Stomach (tissue), 4 donors: Measurements from ENCODE around the gene EMILIN1.

Experiments
- CTCF ChIP-seq, 7 experiments: fragments of 450-650 bp in 4 of 7; fragments of 200-600 bp in 3 of 7; sonication (generic) in 3 of 7; IDR thresholded peaks; one replicate each; pipeline ENCODE4 v1.5.1; 2016 to 2019; ENCODE audit warnings: antibody characterized with exemption in 7 of 7, control low read depth in 2 of 7, mild to moderate bottlenecking in 1 of 7
- EP300 ChIP-seq: sonication (generic); formaldehyde crosslinking; IDR thresholded peaks from one replicate; pipeline ENCODE4 v1.6.1; 2017; ENCODE audit warnings: antibody characterized with exemption
- POLR2A ChIP-seq, 4 donors: fragments of 450-650 bp; IDR thresholded peaks; one replicate each; pipeline ENCODE4 v1.6.1; 2016; ENCODE audit warnings: antibody characterized with exemption in 4 of 4, control low read depth in 2 of 4, mild to moderate bottlenecking in 1 of 4, moderate library complexity in 1 of 4
- POLR2AphosphoS5 ChIP-seq, 3 donors: sonication (generic); formaldehyde crosslinking; IDR thresholded peaks; one replicate each; pipeline ENCODE4 v1.6.1; 2016; ENCODE audit warnings: antibody characterized with exemption in 3 of 3

- TF ChIP-seq CTCF (IDR thresholded peaks at IDR 0.05): no peak
- TF ChIP-seq EP300: no peak
- TF ChIP-seq POLR2AphosphoS5 (IDR thresholded peaks at IDR 0.05): no peak
- TF ChIP-seq POLR2A (IDR thresholded peaks at IDR 0.05): no peak
Measured at GRCh38 chr2:27058210-27058609, 20.2 kb upstream of the EMILIN1 start.
